HG02642 (cell line): ENCODE data around the gene TXNIP.
"Not testable (repeated sequence)": the region's sequence is repeated elsewhere in the genome, so short reads cannot be mapped to it uniquely, and the experiment has no call there.

ENCODE experiments used
- ATAC-seq: cut with Tn5 transposase; IDR thresholded peaks from one replicate; pipeline ENCODE4 v1.9.1; 2021; ENCODE audit warnings: mild to moderate bottlenecking; ENCODE audit not compliant: unreplicated experiment, poor library complexity

TXNIP gene, protein sequence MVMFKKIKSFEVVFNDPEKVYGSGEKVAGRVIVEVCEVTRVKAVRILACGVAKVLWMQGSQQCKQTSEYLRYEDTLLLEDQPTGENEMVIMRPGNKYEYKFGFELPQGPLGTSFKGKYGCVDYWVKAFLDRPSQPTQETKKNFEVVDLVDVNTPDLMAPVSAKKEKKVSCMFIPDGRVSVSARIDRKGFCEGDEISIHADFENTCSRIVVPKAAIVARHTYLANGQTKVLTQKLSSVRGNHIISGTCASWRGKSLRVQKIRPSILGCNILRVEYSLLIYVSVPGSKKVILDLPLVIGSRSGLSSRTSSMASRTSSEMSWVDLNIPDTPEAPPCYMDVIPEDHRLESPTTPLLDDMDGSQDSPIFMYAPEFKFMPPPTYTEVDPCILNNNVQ

DNA sequence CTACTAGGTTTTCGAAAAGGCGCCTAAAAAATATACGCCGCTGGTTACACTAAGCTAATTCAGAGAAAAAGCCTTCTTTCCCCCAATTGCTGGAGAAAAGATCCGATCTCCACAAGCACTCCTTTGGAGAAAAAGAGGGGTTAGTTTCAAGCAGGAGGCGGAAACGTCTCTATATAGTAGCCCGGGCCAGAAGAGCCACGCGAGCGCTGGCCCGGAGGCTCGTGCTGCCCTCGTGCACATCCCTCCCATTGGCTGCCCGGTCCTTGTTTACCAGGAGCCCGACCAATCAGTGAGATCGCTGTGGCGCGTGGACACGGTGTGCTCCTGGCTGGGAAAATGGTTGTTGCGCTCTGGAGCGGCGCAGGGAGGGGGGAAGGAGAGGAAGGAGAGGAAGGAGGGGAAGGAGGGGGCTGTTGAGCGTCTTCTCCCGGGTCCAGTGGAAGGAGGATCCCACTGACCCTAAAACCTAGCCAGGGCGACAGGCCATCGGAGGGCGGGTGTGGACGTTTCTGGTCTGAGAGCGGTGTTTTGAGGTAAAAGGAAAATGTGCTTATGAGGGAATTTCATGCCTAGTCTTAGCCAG is at the start of gene TXNIP:
TSS of gene TXNIP (minus strand) at position 147 of the 583 bp plus-strand sequence. CDS start 313 bp downstream, outside the sequence.
- ATAC-seq, result peak; percentile 97

- no peak for ATAC-seq
Observed at GRCh38 chr1:146039844-146040194, 43.4 kb upstream of the TXNIP start.

DNA sequence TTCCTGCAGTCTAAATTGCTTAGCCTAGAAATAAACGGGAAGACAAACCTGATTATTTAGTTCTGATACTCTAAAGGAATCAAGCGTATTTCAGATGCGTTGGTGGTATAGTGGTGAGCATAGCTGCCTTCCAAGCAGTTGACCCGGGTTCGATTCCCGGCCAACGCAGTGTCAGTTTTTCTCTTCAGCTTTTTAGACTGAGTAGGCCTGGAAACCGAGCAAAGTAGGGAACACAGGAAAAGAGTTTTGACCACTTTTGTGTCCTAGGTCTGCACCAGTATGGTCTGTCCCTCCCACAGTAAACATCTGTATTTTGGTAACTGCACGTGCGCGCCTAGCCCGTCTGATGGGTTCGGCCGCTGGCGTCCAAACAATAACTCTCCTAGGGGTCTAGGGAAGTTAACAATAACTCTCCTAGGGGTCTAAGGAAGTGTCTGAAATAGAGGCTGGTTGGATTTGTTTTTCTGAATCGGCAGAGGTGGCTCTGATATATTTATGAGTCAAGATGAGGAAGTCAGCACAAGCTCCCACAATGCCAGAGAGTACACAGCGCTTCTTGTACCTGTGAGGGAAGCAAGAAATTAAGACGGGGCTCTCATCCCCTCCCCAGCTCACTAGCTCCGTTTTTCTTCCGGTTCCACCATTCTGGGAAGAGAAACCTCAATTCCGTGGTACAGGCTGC is 40.7 kb upstream of the TXNIP start:
- ATAC-seq, result peak; percentile 30

GRCh38 chr1:146036241-146036964 is 40.0 kb upstream of the TXNIP start:
- ATAC-seq, result no peak

DNA sequence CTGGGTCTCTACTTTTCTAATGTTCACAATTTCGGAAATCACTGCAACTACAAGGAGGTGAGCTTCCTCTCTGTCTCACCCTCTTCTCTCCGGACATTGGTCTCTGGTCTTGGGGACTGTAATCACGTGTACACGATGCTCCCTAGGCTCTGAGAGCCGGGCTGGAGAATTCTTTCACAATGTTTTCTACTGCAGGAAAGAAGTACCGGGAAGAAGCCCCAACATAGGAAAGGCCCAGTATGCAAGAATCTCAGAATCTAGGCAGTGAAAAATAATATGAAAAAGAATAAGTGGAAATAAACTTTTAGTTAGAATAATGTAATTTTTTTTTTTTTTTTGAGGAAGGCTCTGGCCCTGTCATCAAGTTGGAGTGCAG is 38.7 kb upstream of the TXNIP start:
- ATAC-seq, result no peak

DNA sequence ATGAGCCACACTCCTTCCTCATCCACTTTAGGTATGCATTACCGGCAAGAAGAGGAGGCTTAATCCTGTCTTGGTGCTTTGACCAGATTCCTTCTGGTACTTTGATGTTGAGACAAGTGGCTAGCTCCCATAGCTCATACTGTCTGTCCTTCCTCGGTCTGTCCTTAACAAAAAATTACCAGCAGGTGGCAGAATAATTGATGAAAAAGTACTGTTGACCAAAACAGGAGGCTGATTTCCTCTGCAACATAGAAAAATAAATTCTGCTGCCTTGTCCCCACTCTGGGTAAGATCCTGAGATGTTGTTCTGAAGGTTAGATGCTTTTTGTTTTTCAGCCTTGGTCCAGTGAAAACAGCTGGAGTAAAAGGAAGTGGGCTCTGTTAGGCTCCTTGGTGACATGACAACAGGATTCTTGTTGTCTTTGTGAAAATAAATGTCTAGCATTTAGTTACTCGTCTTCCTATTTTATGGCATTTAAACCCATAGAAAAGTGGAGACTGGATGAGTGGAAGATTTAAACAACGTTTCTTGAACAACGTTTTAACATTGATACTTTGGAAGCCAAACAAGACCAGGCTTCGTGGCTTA is 36.3 kb upstream of the TXNIP start:
- no peak for ATAC-seq

DNA sequence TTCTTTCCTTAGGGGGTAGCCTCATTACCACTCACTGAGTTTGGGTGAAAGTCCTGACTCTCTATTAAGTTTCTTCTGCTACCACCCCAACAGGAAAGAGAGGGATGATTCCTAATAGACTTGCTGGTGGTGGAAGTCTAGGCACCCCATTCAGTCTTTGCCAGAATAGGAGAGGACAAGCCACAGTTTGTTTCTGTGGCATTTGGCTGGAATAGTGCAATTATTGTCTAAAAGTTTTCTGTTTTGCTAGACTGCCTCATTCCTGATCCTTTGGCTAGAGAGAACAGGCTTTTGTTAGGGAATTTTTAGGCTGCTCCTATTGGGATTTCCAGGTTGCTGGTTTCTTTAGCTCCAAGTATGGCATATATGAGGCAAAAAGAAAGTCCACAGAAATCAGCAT is 35.1 kb upstream of the TXNIP start:
- no peak for ATAC-seq

DNA sequence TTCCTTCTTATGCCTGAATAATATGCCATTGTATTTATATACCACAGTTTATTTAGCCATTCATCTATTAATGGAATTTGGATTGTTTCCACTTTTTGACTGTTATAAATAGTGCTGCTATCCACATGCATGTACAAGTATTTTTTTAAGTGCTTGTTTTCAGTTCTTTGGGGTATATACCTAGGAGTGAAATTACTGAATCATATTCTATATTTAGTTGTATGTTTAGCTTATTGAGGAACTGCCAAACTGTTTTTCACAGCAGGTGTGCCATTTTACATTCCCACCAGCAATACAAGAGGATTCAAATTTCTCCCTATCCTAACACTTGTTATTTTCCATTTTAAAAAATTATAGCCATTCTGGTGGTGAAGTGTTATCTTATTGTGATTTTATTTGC is 32.7 kb upstream of the TXNIP start:
- no peak for ATAC-seq

- ATAC-seq, result not testable (repeated sequence)
Observed at GRCh38 chr1:146026650-146027049, 30.3 kb upstream of the TXNIP start.

DNA sequence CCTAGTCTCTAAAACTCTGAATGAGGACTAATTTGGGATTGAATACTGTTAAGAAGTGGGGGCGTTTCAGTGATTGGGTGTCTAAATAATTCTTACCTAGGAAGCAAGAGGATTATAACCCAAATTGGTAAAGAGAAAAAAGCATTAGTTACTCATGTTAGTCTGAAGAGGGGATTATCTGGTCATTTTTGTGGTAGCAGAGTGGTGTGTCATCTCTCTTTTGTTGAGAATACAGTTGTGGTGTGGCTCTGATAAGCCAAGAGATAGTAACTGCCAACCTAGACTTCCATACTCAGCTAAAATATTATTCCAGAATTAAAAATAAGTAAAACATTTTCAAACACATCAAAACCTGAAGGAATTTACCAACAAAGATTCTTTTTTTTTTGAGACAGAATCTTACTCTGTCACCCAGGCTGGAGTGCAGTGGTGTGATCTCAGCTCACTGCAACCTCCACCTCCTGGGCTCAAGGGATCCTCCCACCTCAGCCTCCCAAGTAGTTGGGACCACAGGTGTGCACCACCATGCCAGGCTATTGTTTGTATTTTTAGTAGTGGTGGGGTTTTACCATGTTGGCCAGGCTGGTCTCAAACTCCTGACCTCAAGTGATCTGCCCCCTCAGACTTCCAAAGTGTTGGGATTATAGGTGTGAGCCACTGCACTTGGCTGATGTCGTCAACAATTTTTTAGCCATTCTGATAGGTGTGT is 29.6 kb upstream of the TXNIP start:
- not testable (repeated sequence) for ATAC-seq

- no peak for ATAC-seq
Observed at GRCh38 chr1:146022403-146023127, 26.2 kb upstream of the TXNIP start.

DNA sequence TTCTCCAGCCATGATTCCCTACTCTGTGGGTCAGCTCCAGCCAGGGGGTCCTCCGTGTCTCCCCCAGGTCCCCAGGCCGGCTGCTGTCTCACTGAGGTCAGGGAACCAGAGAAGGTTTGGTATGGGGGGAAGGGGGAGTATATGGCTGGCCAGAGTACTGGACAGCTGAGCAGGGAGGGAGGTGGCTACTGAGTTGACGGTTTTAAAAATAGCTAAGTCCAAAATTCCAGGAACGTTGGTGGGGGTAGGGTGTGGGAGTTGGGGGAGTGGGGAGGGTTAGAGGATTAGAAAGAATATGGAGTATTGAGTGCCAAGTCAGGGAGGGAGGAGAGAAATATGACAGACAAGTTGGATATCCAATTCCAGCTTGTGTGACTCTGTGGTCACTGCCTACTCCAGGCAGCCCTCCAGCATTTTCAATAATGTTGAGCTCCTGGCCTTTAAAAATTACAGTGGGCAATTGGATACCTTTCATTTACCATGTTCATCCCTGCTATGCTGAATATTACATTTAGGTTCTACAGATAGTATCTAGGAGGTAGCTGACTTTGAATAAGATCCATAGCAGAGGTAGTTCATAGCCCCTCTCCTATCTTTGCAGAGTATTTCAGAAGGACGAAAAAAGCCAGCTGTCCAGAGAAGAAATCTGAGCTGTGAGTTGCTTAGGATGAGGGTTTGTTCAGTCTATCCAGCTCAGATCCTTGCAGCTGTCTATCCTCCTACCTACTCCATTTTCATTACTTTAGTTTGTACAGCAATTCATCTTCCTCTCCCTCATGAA is 25.4 kb upstream of the TXNIP start, which contains the start of gene HJV:
TSS of gene HJV (minus strand) at position 114 of the 781 bp plus-strand sequence. CDS start 1,504 bp downstream, outside the sequence.
- no peak for ATAC-seq

GRCh38 chr1:146021050-146021445 is 24.7 kb upstream of the TXNIP start:
- ATAC-seq, result no peak

DNA sequence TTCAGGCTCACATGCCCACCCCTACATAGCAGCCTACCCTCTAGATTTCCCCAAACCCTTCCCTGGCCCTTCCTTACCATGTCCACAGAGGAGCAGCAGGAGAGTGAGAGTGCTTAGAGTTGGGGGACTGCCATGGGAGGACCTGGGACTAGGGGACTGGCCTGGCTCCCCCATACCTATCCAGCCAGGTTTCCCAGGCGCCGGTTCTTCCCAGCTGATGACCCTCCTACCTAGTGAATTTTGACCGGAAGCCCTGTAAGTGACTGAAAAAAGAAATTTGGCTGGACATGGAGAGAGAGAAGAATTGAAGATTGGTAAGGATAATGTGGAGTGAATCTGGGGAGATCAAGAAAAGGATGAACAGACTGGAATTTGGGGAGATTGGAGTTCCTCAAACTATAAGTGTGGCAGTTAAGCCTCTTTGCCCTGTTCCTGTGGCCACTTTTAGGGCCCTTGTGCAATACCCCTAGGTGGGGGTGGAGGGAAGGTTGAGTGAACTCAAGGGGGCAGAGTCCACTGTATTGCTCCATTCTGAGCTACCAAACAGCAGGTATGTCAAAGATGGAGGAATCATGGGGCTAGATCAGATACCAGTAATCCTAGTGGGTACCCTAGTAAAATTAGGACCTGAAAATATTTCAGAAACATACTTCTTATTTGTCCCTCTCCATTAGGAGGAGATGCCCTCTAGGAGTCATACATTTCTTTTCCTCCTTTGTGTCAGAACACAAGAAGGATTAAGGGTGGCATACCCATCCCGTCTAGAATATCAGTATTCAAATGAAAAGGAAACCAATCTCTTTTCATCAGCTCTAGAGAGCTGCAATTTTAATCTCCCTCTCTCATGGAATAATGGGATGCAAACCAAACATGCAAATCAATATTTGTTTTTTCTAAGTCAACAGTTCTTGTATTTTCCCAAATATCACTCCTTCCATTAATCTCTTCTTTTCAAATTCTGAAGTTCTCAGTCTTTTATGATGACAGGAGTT is 24.0 kb upstream of the TXNIP start:
- ATAC-seq, result no peak

- no peak for ATAC-seq
Observed at GRCh38 chr1:146019231-146020057, 23.1 kb upstream of the TXNIP start.

GRCh38 chr1:146016891-146017290 is 20.5 kb upstream of the TXNIP start:
- no peak for ATAC-seq
